Measurements from ENCODE around the gene APOA1.

- TF ChIP-seq CTCF (IDR thresholded peaks at IDR 0.05) (no peak), POLR2A (IDR thresholded peaks at IDR 0.05) (no peak)
Measured at GRCh38 chr11:116788534-116788933, 48.9 kb downstream of the APOA1 start.

Measured in testis (tissue), 2 donors.